Measurements from ENCODE around the gene ADGRL1.
"Not testable (repeated sequence)": the region's sequence is repeated elsewhere in the genome, so short reads cannot be mapped to it uniquely, and the experiment has no call there.

The ADGRL1 gene

DNA sequence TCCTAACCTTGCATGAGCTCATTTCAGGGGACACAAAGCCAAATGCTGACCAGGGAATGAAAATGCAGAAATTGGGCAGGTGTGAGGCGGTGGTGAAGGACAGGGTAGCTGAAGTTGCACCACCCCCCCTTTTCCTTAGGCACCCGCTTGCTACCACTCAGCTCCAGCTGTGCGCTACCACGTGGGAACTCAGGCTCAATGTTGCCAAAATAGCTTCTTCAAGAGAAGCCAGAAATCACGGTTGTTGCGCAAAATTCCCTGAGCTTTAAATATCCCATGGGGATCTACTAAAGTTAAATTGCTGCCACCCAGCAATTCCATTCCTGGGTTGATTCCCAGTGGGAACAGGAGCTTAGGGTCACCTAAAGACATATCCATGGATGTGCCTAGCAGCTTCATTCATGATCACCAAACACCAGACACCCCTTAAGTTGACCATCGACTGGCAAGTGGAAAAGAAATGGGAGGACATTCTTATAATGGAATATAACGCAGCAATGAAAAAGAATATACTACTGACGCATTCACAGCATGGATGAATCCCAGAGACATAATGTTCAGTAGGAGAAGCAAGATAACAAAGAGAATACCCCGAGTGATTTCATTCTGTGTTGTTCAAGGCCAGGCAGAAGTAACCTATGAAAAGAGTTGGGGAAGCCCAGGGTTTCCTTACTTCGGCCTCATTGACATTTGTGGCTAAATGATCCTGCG, 12.8 kb upstream of the ADGRL1 start:
- DNase-seq (ENCODE audit: low spot score) = no peak

DNA sequence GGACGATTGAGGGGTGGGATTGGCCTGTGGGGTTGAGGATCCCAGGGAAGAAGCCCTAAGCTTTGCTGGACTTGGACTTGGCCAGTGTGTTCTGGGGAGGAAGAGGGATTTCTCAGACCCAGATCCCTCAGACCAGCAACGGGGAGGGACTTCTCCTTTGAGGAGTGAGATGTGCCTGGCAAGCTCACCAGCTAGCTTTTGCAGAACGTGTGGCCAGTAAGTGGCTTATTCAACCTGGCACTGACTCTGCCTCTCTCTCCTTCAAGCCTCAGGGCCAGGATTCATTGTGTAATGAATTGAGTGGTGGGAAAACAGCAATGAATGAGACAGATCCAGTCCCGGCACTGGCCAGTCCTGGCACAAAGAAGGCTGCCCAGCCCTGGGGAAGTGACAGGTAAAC, 11.9 kb upstream of the ADGRL1 start:
- DNase-seq (ENCODE audit: low spot score) = not testable (repeated sequence)

DNA sequence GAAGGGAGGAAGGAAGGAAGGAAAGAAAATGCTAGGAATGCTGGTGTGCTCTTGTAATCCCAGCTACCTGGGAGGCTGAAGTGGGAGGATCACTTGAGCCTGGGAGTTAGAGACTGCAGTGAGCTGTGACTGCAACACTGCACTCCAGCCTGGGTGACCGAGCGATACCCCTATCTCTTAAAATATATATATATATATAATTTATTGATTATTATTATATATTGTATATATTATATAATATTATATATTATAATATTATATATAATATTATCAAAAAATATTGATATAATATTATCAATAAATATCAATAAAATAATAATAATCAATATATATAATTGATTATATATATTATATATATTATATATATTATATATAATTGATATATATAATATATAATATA, 8.6 kb upstream of the ADGRL1 start:
- no peak for DNase-seq (ENCODE audit: low spot score)

DNA sequence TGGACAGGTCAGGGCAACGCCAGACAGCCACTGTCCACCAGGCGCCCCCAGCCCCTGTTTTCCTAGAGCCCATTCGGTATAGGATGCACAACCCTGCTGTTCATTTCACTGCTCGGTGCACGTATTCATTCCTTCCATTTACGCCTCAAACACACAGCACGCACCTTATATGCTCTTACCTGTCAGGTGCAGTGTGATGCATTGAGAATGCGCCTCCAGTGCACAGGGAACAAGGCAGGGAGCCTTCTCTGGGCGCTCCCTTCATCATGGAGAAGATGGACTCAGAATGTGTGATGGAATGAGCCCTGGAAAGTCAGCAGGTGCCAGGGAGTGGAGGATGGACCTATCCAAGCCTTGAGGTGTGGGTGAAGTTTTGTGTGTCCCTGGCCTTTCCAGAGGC, 4.2 kb upstream of the ADGRL1 start:
- not testable (repeated sequence) for DNase-seq (ENCODE audit: low spot score)

DNA sequence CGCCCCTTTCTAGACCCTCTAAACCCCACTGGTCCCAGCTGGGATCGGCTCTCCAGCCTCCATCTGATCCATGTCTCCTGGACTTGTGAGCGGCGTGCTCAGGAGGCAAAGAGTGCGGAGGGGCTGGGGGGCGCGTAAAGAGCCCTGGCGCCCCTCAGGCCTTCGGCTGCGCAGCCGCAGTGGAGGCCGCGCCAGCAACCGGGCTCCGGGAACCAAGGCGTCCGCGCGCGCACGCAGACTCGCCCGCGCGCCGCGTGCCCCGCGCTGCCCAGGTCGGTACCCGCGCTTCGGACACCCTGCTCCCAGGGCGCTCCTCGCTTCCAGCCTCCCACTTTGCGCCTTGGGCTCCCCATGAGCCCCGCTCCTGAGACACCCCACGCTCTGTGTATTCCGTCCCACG, 3.4 kb upstream of the ADGRL1 start:
- DNase-seq (ENCODE audit: low spot score) = not testable (repeated sequence)

DNA sequence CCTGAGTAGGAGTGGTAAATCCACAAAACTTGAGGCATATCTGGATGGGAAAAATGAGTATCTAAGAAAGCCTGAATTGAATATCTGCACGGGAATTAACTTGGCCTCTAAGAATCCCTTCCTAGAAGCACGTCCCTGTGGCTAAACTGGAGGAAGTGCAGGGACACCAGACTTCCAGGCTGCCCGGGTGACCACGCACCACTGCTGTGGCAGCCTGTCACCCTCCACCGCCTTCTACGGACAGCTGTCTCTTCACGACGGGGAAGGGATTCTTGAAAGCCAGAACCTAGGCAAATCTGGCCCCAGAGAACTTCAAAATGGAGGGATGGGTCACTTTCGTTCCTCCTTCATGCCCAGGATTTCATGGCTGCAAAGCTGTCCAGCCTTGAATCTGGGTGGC, 2.5 kb upstream of the ADGRL1 start:
- DNase-seq (ENCODE audit: low spot score) = not testable (repeated sequence)

DNA sequence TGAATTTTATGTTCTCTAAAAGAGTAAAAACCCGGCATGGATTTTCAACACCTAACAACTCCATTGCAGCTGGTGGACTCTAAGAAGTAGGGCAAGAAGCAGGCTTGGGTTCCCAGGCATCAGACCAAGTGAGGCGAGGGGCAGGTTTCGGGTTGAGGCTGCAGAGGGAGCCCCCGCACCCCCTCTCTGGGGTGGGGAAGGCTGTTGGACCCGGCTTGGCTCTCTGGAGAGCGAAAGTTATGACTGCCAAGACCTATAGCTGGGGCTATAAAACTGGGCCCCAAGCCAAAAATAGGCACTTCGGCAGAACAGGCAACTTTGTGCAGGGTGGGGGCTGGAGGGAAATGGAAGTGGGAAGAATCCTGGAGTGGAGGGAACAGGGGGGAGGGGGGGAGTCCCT, 1.8 kb upstream of the ADGRL1 start:
- DNase-seq (ENCODE audit: low spot score) = not testable (repeated sequence)

DNA sequence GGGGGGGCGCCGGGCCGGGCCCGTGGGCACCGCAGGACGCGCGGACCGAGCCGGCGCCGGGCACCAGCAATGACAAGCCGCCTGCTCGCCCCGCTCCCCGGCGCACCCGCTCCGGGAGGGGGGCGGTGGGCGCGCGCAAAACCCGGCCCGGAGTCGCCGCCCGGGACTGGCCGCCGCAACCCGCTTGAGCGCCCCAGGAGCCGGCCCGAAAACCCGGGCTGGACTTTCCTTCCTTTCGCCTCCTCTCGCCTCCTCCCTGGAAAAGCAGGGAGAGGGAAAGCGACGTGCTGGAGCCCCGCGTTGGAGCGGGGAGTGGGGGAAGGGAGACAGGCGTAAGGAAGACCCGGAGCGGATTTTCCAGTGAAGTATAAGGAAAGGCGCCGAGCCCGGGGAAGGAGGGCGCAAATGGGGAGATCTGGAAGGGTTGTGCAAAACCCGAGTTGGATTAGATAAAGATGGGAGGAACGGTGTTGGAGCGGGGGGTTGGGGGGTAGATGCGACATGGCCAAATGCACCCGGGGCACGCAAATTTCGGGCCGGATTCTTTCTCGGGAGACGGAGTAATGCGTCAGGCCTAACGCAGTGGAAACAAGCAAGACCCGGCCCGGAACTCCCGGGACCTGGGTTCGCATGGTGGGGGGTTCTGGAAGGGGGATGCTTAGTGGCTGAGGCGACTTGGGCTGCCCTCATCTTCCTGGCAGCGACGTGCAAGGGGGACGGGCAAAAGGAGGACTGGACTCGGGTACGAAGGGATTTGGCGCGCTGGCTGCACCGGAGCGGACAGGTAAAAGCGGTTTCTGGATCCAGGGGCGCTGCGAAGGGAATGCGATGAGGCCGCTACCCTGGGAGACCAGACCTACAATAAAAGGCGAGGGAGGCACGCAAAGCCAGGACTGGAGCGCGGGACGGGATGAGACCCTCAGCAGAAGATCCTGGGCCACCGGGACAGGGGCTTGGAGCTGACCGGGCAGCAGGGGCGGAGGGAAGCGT, 1.1 kb upstream of the ADGRL1 start:
- peak; percentile 92 for DNase-seq (ENCODE audit: low spot score)

DNA sequence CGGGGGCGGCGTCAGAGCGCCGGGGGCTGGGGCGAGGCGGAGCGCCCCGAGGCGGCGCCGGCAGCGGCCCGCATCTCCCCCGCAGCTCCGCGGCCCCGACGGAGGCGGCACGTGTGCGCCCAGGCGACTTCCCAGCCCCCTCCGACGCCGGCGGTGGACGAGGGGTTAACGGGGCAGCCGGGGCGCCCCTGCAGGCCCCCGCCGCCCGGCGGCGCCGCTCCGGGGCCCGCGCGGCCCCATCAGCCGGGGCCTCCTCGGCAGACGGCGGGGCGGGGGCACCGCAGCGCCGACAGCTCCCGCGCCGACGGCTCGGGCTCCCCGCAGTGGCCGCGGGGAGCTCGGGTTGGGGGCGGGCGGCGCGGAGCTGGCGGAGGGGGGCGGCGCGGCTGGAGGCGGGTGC, 339 bp upstream of the ADGRL1 start:
- not testable (repeated sequence) for DNase-seq (ENCODE audit: low spot score)

DNA sequence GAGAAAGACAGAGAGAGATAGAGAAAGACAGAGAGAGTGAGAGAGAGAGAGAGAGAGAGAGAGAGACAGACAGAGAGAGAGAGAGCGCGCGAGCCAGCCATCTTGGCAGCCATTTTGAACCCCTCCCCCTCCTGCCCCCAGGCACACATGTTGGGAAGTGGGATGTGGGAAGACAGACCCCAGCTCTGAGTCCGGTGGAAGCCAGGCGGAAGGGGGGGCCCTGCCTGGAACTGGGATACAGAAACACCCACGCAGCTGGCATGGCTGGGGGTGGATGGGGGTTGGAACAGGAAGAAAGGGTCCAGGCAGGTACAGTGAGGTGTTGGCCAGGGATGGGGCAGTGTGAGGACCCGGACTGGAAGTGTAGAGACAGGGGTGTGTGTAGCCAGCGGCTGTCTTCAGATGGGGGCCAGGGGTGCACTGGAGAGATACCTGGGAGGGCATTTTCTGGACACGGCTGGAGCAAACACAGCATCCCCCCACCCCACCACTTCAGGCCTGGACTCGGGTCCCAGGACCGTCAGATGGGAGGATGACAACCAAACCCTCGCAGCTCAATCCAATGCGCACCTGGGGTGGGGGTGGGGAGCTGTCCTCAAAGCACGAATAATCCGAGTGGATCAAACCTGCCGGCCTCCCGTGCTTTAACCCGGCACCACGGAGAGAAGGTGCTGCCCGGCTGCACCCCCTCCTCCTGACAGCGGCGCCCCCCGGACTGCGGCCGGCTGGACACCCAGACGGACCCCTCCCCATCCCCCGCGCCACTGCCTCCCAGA, 1.1 kb downstream of the ADGRL1 start:
- DNase-seq (ENCODE audit: low spot score) = not testable (repeated sequence)

DNA sequence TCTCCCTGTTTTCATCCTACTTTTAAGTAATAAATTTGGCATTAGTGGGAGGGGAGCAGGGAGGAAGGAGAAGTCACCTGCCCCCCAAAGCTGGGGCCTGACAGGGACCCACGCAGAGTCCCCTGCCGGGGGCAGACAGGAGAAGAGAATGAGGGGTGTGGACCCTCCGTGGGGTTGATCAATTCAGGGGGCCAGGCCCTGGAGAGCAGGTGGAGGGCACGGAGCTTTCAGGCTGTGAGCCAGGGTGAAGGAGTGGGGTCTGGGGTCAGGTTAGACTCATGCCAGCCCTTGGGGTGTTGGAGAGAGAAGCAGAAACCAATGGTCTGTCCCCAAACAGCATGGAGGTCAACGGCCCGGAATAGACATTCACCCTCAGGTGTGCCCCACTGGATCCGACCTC, 1.8 kb downstream of the ADGRL1 start:
- DNase-seq (ENCODE audit: low spot score) = not testable (repeated sequence)

DNA sequence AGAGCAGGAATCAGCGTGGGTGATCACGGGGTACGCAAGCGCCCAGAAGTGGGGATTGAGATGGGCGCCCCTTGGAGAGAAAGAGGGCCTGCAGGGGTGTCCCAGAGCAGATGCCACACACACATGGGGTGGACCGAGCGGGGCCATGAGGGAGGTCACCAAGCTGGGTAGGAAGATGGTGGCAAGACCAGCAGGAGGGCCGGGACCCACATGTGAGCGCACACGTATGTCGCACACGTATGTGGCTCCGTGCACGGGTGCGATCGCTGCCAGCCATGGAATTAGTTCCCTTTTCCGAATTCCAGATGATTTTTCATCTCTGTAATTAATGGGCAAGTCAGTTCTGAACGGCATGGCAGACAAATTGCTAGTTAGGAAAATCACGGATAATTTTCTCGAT, 2.2 kb downstream of the ADGRL1 start:
- DNase-seq (ENCODE audit: low spot score) = not testable (repeated sequence)

DNA sequence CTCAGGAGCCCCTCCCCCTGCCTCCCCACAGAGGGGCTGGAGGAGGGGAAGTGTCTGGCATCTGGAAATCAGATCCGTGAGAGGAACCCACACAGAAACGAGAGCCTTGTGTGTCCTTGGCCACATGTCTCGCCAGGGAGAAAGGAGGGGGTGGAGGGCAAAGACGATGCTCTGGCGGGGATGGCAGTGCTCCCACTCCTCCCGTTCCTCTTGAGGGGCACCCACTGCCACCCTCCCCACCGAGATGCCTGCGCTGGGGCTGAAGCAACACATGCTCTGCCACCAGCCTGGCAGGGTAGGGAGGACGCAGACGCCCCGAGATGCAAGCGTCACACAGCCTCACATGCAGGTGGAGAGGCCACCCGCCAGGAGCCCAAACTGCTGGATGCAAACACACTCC, 2.8 kb downstream of the ADGRL1 start:
- no peak for DNase-seq (ENCODE audit: low spot score)

DNA sequence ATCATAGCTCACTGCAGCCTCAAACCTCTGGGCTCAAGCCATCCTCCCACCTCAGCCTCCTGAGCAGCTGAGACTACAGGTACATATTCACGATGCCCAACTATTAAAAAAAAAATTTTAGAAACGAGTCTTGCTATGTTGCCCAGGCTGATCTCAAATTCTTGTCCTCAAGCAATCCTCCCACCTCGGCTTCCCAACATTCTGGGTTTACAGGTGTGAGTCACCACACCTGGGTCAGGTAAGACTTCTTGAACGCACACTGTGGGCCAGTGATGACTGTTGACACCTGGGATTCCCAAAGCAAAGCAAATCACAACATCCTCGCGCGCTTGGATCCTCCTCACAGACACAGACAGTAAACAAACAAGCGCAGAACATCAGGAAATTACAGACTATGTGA, 4.5 kb downstream of the ADGRL1 start:
- not testable (repeated sequence) for DNase-seq (ENCODE audit: low spot score)

DNA sequence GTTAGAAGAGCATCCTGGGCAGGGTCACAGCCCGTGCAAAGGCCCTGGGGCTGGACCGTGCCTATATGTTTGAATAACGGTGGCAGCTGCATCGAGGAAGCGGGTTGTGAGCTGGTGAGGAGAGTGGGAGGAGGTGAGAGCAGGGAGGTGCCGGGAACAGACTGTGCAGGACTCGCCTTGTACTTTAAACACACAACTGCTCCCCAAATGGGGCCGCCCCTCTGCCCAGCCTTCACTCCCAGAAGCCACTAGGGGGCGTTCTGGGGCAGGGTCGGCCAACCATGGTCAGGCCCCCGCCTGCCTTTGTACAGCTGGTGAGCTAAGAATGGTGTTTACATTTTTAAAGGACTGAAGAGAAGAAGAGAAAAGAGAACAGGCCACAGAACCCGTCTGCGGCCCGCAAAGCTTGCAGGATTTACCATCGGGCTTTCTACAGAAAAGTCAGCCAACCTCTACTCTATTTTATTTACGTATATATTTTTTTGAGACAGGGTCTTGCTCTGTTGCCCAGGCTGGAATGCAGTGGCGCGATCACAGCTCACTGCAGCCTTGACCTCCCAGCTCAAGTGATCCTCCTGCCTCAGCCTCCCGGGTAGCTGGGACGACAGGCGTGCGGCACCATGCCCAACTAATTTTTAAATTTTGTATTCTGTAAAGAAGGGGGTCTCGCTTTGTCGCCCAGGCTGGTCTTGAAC, 5.7 kb downstream of the ADGRL1 start:
- not testable (repeated sequence) for DNase-seq (ENCODE audit: low spot score)

DNA sequence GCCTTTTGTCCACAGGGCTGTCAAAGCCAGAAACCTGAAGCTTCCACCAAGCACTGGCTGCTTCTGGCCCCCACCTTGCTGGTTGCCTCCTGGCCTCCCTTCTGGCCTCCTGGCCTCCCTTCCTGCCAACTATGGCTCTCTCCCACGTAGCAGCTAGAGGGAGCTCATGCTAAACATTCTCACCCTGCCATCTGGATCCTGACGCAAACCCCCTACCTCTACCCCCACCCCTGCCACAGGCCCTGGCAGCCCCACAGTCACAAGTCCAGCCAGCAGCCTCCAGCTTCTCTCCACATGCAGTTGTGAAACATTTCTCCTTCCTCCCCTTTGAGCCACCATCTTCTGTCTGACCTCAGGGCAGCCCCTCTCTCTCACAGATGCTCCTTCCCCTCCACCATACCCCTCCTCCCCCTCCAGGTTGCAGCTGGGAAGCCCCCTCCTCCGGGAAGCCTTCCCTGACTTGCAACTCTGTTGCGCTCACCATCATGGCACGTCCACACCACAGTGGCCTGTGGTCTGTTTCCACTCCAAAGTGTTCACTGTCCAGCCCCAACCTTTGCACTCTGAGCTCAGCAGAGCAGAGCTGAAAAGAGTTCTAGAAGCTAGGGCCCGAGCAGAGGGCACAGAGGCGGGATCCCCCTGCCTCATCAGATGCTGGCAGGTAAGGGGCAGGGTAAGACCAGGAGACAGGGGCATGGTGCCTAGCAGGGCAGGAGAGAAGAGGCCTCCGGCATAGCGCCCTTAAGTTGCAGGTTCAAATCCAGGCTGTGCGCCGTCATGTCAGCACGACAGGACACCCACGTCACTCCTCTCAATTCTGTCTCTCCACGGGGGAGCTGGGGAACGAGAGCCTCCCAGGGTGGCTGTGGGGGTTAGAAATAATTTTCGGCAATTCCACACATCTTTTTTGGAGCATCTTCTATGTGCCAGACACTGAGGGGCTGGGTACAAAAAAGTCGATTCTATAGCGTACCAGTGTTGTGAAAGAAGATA, 7.3 kb downstream of the ADGRL1 start:
- no peak for DNase-seq (ENCODE audit: low spot score)

DNA sequence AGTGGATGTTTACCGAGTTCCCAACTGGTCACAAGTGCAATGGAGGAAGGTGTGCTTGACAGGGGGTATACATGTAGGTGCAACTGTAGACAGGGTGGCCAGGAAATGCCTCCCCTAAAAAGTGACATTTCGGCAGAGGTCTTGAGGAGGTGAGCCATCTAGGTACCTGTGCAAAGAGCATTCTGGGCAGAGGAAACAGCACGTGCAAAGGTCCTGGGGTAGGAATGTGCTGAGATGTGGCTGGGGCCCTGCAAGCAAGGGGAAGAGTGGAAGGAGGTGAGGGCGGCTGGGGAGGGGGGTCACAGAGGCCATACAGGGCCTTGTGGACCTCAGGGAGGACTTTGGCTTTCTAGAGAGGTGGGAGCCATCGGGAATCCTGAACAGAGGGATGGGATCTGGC, 8.1 kb downstream of the ADGRL1 start:
- no peak for DNase-seq (ENCODE audit: low spot score)

DNA sequence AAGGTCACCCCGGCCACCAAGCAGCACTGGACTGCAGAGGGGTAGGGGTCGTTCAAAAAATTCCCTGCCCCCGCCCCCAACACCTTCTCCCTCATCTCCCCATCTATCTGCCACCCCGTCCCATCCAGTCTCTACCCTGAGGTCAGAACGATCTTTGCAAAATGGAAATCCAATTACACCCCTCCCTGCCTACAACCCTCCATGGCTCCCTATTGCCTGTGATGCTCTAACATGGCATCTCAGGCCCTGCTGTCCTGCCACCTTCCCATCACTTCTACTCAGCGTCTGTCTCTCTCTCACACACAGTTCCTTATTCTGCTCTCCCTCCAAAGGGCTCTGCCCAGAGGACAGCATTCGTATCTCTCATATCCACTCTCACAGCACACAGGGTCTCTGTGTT, 8.7 kb downstream of the ADGRL1 start:
- not testable (repeated sequence) for DNase-seq (ENCODE audit: low spot score)

DNA sequence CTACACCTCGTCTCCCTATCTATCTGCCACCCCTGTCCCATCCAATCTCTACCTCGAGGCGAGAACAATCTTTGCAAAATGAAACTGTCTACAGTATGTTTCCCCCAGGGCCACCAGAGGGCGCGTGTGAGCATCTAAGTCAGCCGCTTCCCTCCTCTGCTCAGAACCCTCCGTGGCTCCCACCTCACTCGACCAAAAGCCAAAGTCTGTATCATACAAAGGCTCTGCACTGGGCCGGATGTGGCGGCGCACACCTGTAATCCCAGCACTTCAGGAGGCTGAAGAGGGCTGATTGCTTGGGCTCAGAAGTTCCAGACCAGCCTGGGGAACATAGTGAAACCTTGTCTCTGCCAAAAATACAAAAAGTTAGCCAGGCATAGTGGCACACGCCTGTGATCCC, 9.9 kb downstream of the ADGRL1 start:
- not testable (repeated sequence) for DNase-seq (ENCODE audit: low spot score)

DNA sequence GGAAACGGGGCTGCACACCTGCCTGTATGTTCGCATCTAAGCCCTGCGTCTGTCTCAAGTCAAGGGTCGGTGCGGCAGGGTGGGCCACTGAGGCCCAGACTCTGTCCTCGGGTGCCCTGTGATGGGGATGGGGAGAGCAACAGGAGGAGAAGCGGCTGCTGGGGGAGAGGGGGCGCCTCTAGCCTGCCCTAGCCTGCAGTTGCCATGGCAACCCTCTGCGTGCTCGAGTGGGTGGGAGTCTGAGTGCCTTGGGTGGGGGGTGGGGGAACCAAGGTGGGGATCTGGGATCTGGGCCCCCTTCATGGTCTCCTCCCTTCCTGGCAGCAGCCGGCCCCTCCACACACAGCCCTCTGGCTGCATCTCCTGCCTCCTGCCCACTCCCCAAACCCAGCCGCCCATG, 10.8 kb downstream of the ADGRL1 start:
- not testable (repeated sequence) for DNase-seq (ENCODE audit: low spot score)
